Measurements from ENCODE around the gene VAC14.
A peak's percentile ranks its signal among the peaks of the same experiment; 100 is the strongest.

The VAC14 gene

GRCh38 chr16:70662991-70663523 lies 137.9 kb downstream of the VAC14 start:
- DNase-seq (ENCODE audit: low read depth in 3 of 3) = no peak

DNA sequence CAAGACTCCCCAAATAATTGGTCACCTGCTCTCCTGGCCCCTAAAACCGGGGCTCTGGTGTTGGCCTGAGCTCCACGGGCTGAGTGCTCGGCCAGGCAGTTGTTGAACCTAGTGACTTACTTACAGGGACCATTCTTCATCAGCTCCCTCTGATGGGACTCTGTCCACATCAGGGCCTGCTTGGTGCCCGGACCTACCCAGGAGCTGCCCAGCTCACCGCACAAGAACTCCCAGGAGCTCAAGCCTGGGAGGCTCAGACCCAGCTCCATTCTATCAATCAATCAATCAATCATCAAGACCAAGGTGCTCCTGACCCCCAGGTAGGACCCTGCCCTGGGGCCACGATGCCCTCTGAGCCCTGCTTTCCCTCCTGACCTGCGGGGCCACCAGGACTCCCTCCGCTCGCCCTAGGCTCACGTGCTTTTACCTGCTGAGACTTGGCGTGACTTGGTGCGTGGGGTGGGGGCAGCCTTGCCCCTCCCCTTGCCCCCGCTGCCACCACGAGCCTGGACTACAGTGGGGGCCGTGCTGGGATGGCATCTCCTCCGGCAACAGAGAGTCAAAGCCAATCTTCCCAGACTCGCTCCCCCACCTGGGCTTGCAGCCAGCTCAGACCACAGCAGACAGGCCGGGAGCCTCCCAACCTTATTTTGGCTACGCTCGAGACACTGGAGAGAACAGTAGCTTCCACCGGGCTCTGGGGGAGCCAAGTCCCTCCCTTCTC lies 138.9 kb downstream of the VAC14 start:
- DNase-seq (ENCODE audit: low read depth in 3 of 3) = no peak

- DNase-seq (ENCODE audit: low read depth in 3 of 3) = no peak
These were observed 139.4 kb downstream of the VAC14 start for GRCh38 chr16:70661534-70661917.

DNA sequence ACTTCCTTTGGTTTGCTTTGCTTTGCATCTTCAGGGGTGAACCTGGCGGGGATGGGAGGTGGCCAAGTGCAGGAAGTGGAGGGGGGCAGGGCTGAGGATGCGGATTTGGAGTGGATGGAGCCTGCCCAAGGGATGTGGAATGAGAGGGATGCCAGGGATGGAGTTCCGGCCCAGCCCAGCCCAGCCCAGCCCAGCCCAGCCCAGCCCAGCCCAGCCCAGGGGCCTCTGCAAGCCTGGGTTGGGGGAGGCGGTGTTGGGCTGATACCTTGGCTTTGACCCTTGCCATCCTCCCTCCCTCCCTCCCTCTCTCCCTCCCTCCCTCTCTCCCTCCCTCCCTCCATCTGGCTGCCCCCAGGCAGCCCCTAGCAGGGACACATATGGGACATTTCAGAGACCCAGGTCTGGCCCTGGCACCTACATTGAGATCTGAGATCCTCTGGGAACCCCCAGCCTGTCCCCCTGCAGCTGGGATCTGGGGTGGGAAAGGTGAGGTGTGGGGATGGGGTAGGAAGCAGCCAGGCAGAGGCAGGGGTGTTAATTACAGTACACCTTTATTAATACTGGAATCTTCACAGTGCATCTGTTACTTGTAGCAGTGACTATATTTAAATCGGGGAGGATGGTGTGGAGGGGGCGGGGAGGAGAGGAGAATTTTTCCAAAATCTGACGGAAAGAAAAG lies 140.1 kb downstream of the VAC14 start:
- no peak for DNase-seq (ENCODE audit: low read depth in 3 of 3)

DNA sequence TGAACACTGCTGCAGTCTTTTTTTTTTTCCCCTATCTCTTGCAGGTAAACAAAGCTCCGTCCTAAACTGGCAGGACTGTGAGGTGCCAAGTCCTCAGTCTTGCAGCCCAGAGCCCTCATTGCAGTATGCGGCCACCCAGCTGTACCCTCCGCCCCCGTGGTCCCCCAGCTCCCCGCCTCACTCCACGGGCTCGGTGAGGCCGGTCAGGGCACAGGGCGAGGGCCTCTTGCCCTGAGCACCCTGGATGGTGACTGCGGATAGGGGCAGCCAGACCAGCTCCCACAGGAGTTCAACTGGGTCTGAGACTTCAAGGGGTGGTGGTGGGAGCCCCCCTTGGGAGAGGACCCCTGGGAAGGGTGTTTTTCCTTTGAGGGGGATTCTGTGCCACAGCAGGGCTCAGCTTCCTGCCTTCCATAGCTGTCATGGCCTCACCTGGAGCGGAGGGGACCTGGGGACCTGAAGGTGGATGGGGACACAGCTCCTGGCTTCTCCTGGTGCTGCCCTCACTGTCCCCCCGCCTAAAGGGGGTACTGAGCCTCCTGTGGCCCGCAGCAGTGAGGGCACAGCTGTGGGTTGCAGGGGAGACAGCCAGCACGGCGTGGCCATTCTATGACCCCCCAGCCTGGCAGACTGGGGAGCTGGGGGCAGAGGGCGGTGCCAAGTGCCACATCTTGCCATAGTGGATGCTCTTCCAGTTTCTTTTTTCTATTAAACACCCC lies 140.8 kb downstream of the VAC14 start:
- DNase-seq (ENCODE audit: low read depth in 3 of 3) = no peak

GRCh38 chr16:70659546-70659945 lies 141.4 kb downstream of the VAC14 start:
- no peak for DNase-seq (ENCODE audit: low read depth in 3 of 3)

- no peak for DNase-seq (ENCODE audit: low read depth in 3 of 3)
These were observed 142.0 kb downstream of the VAC14 start for GRCh38 chr16:70658921-70659320.

DNA sequence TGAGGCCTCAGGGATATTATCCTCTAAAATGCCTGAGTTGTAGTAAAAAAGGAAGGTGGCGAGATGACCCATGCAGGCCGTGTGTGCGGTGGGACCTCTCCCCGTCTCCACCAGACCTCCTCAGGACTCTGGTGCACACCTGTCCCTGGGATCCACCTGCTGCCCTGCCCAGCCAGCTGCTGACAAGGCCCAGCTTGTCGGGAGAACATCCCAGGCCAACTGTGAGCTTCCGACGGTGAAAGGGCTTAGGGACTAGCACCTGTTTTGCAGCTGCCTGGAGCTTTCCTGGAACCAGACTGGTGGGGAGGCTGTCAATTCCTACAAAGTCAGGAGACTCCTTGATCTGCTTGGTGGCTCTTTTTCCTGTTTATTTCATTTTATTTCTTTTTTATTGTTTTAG lies 143.0 kb downstream of the VAC14 start:
- no peak for DNase-seq (ENCODE audit: low read depth in 3 of 3)

GRCh38 chr16:70656712-70657263 lies 144.2 kb downstream of the VAC14 start:
- DNase-seq (ENCODE audit: low read depth in 3 of 3) = no peak

- no peak for DNase-seq (ENCODE audit: low read depth in 3 of 3)
These were observed 144.8 kb downstream of the VAC14 start for GRCh38 chr16:70656065-70656711.

DNA sequence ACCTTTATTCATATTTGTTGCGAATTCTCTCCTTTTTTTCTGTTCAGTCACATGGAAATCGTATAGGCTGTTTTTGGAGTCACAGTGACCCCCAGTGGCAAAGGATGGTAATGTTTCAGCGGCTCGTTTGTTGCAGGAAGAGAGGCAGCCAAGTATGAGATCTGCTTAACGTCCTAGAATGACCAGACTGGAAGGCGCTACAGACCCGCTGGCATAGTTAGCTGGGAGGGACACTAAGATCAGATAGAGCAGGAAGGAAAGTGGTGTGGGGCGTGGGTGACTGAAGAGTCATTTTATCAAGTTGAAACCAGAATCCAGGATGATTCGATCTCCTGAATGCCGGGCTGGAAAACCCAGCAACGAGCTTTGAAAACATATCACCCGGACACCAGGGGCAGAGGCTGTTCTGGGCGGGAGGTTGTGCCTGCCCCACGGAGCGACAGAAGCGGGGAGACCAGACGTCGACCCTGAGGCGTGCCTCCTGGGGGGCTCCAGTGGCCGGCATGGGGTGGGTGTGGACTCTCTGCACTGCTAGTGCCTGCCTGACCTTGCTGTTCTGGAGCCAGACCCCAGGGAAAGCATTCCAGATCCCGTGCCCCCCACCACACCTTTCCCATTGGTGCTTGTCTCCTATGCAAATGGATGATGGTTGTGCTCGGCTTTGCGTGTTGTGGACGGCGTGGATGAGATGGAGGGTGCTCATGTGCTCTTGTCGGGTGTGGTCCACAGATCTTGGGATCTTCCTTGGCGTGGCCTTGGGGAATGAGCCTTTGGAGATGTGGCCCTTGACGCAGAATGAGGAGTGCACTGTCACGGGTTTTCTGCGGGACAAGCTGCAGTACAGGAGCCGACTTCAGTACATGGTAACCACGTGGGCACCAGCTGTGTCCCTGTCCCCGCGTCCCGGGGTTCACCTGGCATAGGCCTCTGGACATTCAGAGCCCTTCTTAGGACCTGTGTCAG lies 146.9 kb downstream of the VAC14 start:
- peak; percentile 63 to 81 (median 72) for DNase-seq (ENCODE audit: low read depth in 3 of 3)

- DNase-seq (ENCODE audit: low read depth in 3 of 3) = no peak
These were observed 147.6 kb downstream of the VAC14 start for GRCh38 chr16:70653406-70653805.

GRCh38 chr16:70652322-70652721 lies 148.6 kb downstream of the VAC14 start:
- DNase-seq (ENCODE audit: low read depth in 3 of 3) = no peak

DNA sequence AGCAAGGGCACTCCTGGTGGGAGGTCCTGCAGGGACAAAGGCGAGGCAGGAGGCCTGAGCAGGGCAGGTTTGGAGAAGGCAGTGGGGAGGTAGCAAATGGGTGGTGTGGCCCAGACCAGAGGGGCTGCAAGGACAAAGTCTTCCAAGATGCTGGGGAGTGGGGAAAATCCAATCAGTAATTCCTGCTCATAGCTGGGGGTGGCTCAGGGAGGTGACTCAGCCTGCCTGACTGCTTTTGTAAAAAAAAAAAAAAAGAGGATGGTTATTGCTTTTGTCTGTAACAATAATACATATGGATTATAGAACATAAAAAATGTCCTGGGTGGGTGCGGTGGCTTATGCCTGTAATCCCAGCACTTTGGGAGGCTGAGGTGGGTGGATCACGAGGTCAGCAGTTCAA lies 149.4 kb downstream of the VAC14 start:
- DNase-seq (ENCODE audit: low read depth in 3 of 3) = no peak

DNA sequence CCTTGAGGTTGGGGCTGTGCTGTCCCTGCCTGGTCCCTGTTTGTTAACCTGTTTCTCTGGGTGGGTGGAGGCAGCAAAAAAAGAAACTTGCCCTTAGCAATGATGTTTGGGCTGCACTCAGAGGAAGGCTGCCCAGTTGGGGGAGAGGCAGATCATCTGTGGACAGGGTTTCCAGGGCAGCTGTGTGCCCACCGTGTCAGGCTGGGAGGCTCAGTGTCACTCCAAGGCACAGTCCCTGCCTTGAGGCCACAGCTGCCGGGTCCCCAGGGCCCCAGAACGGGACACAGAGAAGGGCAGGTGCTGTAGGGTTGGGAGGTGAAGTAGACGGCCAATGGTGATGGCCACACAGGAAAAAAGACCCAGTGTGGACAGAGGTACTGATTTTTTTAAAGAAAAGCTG lies 150.7 kb downstream of the VAC14 start:
- no peak for DNase-seq (ENCODE audit: low read depth in 3 of 3)

DNA sequence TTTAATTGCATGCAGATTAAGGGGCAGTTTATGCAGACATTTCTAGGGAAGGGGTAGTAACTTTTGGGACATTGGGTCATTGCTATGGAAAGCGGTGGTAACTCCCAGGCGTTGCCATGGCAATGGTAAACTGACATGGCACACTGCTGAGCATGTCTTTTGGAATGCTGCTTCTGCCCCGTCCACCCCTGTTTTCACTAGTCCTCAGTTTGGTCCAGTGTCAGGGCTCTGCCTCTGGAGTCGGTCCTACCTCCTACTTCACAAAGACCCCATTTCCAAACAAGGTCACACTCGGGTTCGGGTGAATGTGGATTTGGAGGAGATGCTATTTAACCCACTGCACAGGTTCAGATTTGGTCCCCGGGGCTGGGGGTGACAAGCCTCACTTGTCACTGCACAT lies 151.7 kb downstream of the VAC14 start:
- no peak for DNase-seq (ENCODE audit: low read depth in 3 of 3)

DNA sequence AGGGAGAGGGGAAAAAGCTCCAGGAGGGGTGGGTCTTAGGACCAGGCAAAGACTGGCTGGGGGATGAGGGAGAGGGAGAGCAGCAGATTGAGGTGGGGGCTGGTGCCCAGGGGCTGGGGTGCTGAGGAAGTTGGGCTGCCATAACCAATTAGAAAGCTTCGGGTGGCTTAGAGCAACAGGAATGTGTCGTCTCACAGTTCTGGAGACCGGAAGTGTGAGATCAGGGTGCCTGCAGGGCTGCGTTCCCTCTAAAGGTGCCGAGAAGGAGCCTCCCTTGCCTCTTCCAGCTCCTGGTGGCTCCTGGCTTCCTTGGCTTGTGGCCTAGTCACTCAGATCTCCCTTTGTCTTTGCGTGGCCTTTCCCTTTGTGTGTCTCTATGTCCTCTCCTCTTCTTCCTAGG lies 152.4 kb downstream of the VAC14 start:
- DNase-seq (ENCODE audit: low read depth in 3 of 3) = no peak

DNA sequence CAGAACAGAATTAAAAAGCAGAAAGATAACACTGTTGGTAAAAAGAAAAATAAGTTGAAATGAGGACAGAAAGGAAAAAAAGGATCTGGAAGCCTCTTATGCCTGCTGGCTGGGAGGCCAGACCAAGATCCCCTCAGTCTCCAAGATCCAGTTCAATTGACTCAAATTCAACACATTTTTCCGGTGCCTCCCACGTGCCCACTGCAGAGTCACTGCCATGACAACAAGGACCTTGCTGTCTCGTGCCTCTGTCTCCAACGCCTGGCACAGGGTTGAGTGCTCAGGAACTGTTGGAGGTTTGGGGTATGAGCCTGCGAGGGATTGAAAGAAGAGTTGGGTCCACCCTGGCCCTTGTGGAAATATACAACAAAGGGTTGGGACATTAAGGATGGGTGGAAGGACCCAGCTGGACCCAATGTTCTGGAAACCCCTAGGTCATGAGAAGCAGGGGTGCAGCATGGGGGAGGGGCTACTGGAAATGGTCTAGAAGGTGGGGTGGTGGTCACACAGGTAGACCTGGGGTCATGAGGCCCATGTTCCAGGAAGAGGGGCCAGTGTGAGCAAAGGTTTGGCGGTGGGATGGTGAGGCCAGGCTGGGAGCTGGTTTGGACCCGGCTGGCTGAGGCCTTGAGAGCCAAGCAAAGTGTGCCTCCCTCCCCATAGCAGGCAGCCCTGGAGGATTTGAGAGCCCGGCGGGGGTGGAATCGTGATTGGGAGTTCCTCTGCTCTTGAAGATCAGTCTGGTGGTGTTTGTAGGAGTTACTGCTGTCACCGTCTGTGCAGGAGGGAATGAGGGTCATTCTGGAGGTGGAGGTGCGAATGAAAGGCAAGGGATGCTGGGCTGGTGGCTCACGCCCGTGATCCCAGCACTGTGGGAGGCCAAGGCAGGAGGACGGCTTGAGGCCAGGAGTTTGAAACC lies 153.3 kb downstream of the VAC14 start:
- no peak for DNase-seq (ENCODE audit: low read depth in 3 of 3)

All from stimulated activated CD4-positive, alpha-beta T cell treated with anti-CD3 and anti-CD28 coated beads, TNF-alpha, amount 100 ng/mL, for 24 hours (primary cell).